Renal pelvis (tissue), 4 donors: ENCODE data around the gene RNGTT. TPM values are rescaled to one million over a fixed set of nuclear protein-coding genes. Genes with fewer than 3 reads are reported as not detected.
A peak's percentile ranks its signal among the peaks of the same experiment; 100 is the strongest.
"Not testable (repeated sequence)": the region's sequence is repeated elsewhere in the genome, so short reads cannot be mapped to it uniquely, and the experiment has no call there.

ENCODE experiments used
- DNase-seq: peaks from one replicate; pipeline ENCODE4 v3.0.0-alpha.2; 2013
- polyA plus RNA-seq, 3 donors: library from polyadenylated mRNA; unstranded; fragments of 120-200 nt; gene quantifications; one replicate each; pipeline ENCODE4 v1.2.1, GENCODE V29; 2013; ENCODE audit not compliant: insufficient read length in 3 of 3

The RNGTT gene
- polyA plus RNA-seq, 3 donors: 13.6 to 16.1 (median 13.8) TPM

DNA sequence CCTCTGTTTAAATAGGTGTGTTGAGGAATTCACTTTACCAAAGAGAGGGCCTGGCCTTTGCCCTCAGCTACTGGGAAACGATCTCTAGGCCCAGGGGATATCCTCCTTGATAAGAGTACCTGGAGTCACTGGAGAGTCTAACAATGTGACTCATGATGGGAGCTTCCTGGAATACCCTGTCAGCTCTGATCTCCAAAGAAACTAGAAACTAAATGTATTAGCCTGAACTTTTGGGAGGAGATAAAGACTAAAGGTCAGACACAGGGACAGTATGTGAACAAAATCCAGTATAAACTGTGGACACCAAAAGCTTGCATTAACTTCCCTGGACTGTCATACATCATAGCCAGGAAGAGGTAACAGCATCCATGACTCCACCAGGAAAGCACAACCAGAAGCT lies 148.5 kb downstream of the RNGTT start:
- no peak for DNase-seq

GRCh38 chr6:88813045-88813444 lies 150.4 kb downstream of the RNGTT start:
- peak; percentile 57 for DNase-seq

GRCh38 chr6:88810701-88811100 lies 152.7 kb downstream of the RNGTT start:
- no peak for DNase-seq

- DNase-seq: no peak
These were observed 153.3 kb downstream of the RNGTT start for GRCh38 chr6:88810089-88810488.

GRCh38 chr6:88808381-88808780 lies 155.0 kb downstream of the RNGTT start:
- DNase-seq: no peak

DNA sequence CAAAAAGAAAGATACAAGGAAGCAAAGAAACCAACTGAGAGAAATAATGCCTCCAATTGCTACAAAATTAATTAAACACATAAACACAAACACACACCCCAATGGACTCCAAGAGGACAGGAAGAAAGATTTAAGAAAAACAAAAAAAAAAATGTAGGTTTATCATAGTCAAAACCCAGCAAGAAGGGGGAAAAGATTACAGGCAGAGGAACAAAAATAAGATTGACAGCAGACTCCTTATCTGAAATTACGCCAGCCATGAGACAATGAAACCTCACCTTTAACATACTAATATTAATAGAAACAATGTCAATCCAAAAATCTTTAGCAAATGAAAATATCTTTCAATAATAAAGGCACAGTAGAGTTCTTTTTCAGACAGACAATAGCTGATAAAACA lies 155.8 kb downstream of the RNGTT start:
- no peak for DNase-seq

- no peak for DNase-seq
These were observed 156.7 kb downstream of the RNGTT start for GRCh38 chr6:88806728-88807127.

DNA sequence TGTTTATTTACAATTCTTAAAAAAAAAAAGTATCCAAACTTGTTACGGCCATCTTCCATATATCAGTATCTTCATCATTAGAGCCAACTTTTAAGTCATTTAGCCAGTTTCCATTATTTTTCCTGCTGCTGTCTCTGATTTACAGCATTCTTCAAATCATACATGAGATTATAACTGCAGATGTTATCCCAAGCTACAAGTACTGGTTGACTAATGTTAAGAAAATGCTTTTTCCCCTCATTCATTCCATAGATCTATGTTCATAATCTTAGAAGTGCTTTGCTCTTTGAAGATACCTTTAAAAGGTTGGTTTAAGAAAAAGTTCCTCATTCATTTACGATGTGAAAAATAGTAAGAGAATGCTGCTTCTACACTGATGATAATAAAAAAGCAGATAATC lies 158.7 kb downstream of the RNGTT start:
- no peak for DNase-seq

- no peak for DNase-seq
These were observed 177.9 kb downstream of the RNGTT start for GRCh38 chr6:88785478-88785877.

DNA sequence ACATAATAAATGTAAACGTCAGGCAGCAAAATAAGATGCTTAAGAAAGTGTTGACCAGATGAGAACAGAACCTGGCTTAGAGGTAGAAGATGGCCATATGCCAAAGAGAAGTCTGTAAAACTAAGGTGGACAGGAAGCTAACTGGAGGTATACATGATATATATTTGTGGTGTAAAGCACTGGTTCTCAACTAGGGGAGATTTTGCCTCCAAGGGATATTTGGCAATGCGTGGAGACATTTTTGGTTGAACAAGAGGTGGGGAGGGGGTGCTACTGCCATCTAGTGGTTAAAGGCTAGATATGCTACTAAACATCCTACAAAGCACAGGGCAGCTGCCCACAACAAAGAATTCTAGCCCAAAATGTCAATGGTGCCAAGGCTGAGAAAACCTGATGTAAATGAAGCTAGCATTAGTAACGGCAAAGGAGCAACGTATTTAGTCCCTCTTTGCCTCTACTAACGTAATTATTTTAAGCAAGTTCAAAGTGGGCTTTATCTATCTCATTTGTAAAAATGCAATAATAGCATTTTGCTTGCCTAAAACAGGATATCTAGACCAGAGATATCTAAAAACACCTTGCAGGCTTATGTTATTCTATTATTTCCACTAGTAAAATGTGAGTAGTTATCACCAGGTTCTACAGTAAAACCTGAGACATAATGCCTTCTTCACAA lies 182.6 kb downstream of the RNGTT start:
- DNase-seq: peak; percentile 43

GRCh38 chr6:88775866-88776571 lies 187.4 kb downstream of the RNGTT start:
- no peak for DNase-seq

DNA sequence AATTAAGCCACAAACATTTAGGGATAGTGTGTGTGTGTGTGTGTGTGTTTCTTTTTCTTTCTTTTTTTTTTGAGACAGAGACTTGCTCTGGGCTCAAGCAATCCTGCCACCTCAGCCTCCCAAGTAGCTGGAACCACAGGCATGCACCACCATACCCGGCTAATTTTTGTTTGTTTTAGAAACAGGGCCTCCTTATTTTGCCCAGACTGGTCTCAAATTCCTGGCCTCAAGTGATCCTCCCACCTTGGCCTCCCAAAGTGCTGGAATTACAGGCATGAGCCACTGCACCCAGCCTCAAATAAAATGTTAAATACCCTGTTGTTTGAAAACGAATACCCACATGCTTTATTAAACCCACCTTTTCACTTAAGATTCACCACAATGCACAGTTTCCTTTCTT lies 195.3 kb downstream of the RNGTT start:
- DNase-seq: not testable (repeated sequence)

DNA sequence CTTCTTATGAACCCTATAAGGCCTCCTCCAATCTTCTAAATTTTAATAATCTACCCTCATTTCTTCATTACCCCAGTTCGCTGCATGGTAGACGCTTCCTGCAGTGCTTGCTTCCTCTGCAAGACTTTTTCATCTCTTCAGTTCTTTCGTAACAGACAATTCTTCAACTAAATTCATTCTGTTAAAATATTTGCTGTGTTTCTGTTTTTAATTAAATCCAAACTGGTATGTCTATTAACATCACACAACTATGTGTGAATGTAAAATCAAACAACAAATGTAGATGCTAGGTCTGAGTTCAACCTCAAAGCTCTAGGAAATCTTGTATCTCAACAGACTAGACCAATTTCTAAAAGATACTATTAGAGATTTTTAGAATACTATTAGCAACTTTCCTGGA lies 199.3 kb downstream of the RNGTT start:
- DNase-seq: no peak

- no peak for DNase-seq
These were observed 200.3 kb downstream of the RNGTT start for GRCh38 chr6:88763160-88763559.

GRCh38 chr6:88761237-88762031 lies 202.0 kb downstream of the RNGTT start:
- no peak for DNase-seq

- no peak for DNase-seq
These were observed 203.3 kb downstream of the RNGTT start for GRCh38 chr6:88760091-88760490.

DNA sequence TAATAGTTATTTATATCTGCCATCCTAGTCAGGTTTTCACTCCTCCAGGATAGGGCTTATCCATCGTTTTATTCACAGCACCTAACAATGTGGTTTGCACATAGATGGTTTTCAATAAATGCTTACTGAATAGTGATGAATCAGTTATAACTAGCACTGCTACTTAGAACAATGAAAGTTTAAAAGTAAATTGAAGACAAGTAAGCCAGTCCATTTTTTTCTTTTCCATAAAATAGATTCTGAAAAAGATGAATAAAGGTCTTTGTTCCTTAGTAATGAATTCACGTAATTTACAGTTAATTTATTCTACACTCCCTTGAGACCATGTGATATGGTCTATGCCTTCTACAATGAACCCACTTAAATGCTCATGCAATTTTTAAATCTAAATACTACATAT lies 212.5 kb downstream of the RNGTT start:
- no peak for DNase-seq

GRCh38 chr6:88749849-88750248 lies 213.6 kb downstream of the RNGTT start:
- DNase-seq: no peak

GRCh38 chr6:88748141-88748540 lies 215.3 kb downstream of the RNGTT start:
- DNase-seq: no peak

GRCh38 chr6:88741939-88742338 lies 221.5 kb downstream of the RNGTT start:
- DNase-seq: no peak

GRCh38 chr6:88741071-88741470 lies 222.3 kb downstream of the RNGTT start:
- no peak for DNase-seq

DNA sequence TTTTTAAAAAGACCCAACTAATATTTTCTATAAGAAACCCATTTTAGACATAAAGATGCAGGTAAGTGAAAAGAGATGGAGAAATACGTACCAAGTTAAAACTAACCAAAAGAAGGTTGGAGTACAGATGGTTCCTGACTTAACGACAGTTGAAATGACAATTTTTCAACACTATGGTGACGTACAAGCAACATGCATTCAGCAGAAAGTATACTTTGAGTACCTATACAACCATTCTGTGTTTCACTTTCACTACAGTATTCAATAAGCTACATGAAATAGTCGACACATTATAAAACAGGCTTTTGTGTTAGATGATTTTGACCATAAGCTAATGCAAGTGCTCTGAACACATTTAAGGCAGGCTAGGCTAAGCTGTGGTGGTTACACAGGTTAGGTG lies 228.9 kb downstream of the RNGTT start:
- no peak for DNase-seq

DNA sequence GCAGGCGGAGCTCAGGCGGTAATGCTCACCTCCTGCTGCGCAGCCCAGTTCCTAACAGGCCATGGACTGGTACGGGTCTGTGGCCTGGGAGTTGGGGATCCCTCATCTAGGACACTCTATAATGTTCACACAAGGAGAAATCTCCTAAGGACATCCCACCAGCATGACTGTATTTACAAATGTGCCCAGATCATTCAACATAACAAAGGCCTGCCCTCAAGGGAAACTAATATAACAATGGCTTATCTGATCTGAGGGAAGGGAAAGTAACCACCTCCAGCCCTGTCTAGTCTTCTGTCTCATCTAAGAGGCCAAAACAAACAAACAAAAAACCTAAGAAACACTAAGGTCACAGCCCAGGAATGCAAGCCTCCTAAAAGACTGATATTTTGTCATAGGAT lies 232.8 kb downstream of the RNGTT start:
- DNase-seq: no peak
